ENCODE measurements around the gene ASB14. TPM values are rescaled to one million over a fixed set of nuclear protein-coding genes. Genes with fewer than 3 reads are reported as not detected.

The ASB14 gene
- total RNA-seq, 2 experiments from 2014 or later = not detected

DNA sequence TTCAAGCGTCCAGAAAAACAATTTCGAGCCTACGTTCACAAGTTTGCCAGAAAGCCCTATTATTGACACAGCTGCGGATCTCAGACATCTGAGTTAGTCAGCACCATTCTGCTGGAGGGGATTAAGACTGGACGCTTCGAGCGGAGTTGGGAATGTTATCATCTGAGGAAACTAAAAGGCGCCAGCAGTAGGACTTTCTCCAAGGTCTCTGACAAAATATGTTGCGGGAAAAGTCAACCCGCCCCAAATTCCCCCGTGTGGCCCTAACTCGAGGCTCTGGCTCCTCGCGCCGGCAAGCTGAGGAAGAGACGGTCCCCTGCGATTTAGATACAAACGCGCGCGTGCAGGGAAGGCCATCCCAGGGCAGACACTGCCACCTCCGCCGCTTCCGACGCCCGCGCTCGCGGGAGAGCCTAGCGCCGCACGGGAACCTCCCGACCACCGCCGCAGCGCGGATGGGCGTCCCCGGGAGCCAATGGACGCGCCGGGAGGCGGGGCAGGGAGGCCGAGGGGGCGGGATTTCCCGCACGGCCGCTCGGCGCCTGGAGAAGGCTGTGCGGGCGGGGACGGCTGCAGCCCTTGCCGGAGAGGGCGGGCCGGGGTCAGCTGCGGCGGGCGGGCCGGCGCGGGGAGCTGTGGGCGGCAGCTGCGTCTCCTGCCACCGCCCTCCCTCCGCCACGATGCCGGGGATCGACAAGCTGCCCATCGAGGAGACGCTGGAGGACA, 65.1 kb downstream of the ASB14 start, which contains the start of gene APPL1:
Gene APPL1 (plus strand): TSS at position 526 of the 726 bp plus-strand sequence. CDS start 155 bp downstream, at position 681.
- TF ChIP-seq, protein P1, sequence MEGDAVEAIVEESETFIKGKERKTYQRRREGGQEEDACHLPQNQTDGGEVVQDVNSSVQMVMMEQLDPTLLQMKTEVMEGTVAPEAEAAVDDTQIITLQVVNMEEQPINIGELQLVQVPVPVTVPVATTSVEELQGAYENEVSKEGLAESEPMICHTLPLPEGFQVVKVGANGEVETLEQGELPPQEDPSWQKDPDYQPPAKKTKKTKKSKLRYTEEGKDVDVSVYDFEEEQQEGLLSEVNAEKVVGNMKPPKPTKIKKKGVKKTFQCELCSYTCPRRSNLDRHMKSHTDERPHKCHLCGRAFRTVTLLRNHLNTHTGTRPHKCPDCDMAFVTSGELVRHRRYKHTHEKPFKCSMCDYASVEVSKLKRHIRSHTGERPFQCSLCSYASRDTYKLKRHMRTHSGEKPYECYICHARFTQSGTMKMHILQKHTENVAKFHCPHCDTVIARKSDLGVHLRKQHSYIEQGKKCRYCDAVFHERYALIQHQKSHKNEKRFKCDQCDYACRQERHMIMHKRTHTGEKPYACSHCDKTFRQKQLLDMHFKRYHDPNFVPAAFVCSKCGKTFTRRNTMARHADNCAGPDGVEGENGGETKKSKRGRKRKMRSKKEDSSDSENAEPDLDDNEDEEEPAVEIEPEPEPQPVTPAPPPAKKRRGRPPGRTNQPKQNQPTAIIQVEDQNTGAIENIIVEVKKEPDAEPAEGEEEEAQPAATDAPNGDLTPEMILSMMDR (IDR thresholded peaks at IDR 0.05) = no peak
- H3K9me3 Mint-ChIP-seq = no peaks in the 10 kb centered on the region
- ChIA-PET POLR2A (interaction anchor here (0.5 to 1.4 kb wide), 4 partner anchors 31 to 629 kb away, joined by 3 to 4 read pairs (median 3); no protein-coding TSS in a partner anchor), CTCF (interaction anchor here (1.1 to 1.7 kb wide), 3 partner anchors 34 to 116 kb away, joined by 3 to 7 read pairs (median 4); no protein-coding TSS in a partner anchor)
- no peaks in the 10 kb centered on the region for H3K27me3 Mint-ChIP-seq
- intact Hi-C loops (cut with micrococcal nuclease) = no loop called here
- peak; percentile 96 for ATAC-seq
- H3K4me1 Mint-ChIP-seq (ENCODE audit: low read depth) = peaks cover 30% of the 10 kb centered on the region
- H3K4me3 Mint-ChIP-seq = peak within 1 kb of the TSS; percentile 85
- H3K36me3 Mint-ChIP-seq (ENCODE audit: low read depth) = peaks cover 3% of the 10 kb centered on the region
- peak; percentile 89 for DNase-seq
- peak within 1 kb of the TSS; percentile 79 for H3K27ac Mint-ChIP-seq

DNA sequence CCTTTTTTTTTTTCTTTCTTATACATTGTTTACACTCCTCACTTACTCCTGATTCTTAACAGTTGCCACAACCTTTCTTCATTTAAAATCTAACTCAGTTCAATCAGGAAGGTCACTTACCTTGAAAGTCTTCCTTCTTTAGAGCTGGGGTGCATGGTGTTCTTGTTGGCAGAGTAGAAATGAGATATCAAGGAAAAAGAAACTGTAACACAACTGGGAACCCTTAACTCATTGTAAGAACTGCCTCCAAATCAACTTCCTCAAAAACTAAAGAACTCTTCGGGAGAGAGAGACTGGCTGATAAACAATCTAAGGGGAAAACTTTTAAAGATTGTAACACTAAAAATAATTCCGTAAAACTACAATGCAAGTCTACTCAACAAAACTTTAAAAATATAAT, 66.3 kb downstream of the ASB14 start:
- TF ChIP-seq, protein P1 (IDR thresholded peaks at IDR 0.05) = no peak

DNA sequence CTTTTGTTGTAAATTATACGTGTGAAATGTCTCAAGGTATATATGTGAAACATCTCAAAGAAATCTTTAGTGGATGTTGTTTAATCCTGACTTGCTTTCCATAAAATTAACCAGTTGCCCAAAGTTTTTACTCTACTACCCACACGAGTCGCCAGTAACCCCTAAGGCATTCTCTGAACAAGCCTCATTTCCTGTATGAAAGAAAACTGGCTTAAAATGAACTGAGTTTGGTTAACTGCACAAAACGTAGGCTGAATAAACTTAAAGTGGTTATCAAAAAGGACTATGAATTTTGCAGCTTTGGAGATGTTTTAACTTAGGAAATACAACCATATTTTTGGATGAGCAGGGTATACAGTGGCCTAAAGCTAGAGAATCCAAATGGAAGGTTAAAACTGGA, 67.6 kb downstream of the ASB14 start:
- Mint-ChIP-seq H3K4me3 (no peak overlapping the region), H3K27me3 (no peaks in the 10 kb centered on the region), H3K4me1 (ENCODE audit: low read depth) (peaks cover 21% of the 10 kb centered on the region), H3K27ac (no peak overlapping the region), H3K9me3 (no peaks in the 10 kb centered on the region), H3K36me3 (ENCODE audit: low read depth) (no peaks in the 10 kb centered on the region)
- TF ChIP-seq, protein P1 (IDR thresholded peaks at IDR 0.05) = no peak
- DNase-seq (no peak), ATAC-seq (no peak)
- intact Hi-C loops (cut with micrococcal nuclease) = no loop called here
- ChIA-PET POLR2A (no interaction called here), CTCF (interaction anchor here (1.1 kb wide), 1 partner anchor 55 kb away, joined by 3 read pairs; no protein-coding TSS in a partner anchor)

More for the DNA sequence above, 66.3 kb downstream of the ASB14 start:
- H3K27ac Mint-ChIP-seq = no peak overlapping the region
- no peaks in the 10 kb centered on the region for H3K27me3 Mint-ChIP-seq
- H3K36me3 Mint-ChIP-seq (ENCODE audit: low read depth) = no peaks in the 10 kb centered on the region
- intact Hi-C loops (cut with micrococcal nuclease) = no loop called here
- DNase-seq (no peak), ATAC-seq (no peak)
- ChIA-PET CTCF (interaction anchor here (1.1 to 1.3 kb wide), 2 partner anchors 33 to 115 kb away, joined by 3 to 4 read pairs; no protein-coding TSS in a partner anchor), POLR2A (no interaction called here)
- H3K4me3 Mint-ChIP-seq = no peak overlapping the region
- H3K4me1 Mint-ChIP-seq (ENCODE audit: low read depth) = peaks cover 27% of the 10 kb centered on the region
- H3K9me3 Mint-ChIP-seq = no peaks in the 10 kb centered on the region

DNA sequence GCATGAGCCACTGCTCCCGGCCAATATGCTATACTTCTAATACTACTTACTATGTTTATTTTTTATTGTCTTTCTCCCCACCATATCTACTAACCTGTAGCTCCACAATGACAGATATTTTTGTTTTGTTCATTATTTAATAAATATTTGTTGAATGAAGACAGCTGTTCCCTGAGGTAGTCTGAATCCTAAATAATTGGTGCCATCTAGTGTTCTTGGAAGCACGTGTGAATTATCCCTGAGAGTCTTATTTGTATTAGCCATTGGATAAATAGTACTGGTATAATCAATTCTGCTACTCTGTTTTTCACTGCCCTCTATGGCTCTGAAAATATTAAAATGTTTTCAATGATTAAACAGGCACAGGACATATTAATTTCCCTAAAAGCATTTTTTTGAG, 70.6 kb downstream of the ASB14 start:
- H3K9me3 Mint-ChIP-seq = no peaks in the 10 kb centered on the region
- intact Hi-C loops (cut with micrococcal nuclease) = no loop called here
- peaks cover 3% of the 10 kb centered on the region for H3K4me1 Mint-ChIP-seq (ENCODE audit: low read depth)
- no peak overlapping the region for H3K27ac Mint-ChIP-seq
- CTCF ChIA-PET = no interaction called here
- H3K36me3 Mint-ChIP-seq (ENCODE audit: low read depth) = no peaks in the 10 kb centered on the region
- POLR2A ChIA-PET = no interaction called here
- DNase-seq (no peak), ATAC-seq (no peak)
- H3K4me3 Mint-ChIP-seq = no peak overlapping the region
- TF ChIP-seq, protein P1 (IDR thresholded peaks at IDR 0.05) = no peak
- H3K27me3 Mint-ChIP-seq = no peaks in the 10 kb centered on the region

Other genes with a start within 250 kb of the ASB14 start
- gene SPATA12, start 232.0 kb downstream of the ASB14 start, total RNA-seq = not detected
- gene IL17RD, start 127.3 kb downstream of the ASB14 start, total RNA-seq = not detected
- under 1 TPM; 0.43 to 0.54 TPM for gene HESX1, start 92.7 kb downstream of the ASB14 start, total RNA-seq
- gene APPL1, start 65.0 kb downstream of the ASB14 start, total RNA-seq = 10 to 100 TPM; 35.1 to 42.3 TPM

All from activated CD8-positive, alpha-beta T cell treated with anti-CD3 and anti-CD28 coated beads for 36 hours (primary cell).